Measurements from ENCODE around the gene PCED1B.
"Not testable (repeated sequence)": the region's sequence is repeated elsewhere in the genome, so short reads cannot be mapped to it uniquely, and the experiment has no call there.

The PCED1B gene

GRCh38 chr12:47095446-47096236 lies 16.2 kb downstream of the PCED1B start:
- DNase-seq = no peak

GRCh38 chr12:47097276-47097896 lies 18.0 kb downstream of the PCED1B start:
- DNase-seq = no peak

GRCh38 chr12:47098099-47098498 lies 18.7 kb downstream of the PCED1B start:
- DNase-seq = no peak

- DNase-seq = no peak
Measured at GRCh38 chr12:47099610-47100009, 20.2 kb downstream of the PCED1B start.

GRCh38 chr12:47100160-47100559 lies 20.7 kb downstream of the PCED1B start:
- no peak for DNase-seq

GRCh38 chr12:47102406-47102805 lies 23.0 kb downstream of the PCED1B start:
- no peak for DNase-seq

- no peak for DNase-seq
Measured at GRCh38 chr12:47102845-47103651, 23.6 kb downstream of the PCED1B start.

GRCh38 chr12:47105914-47106674 lies 26.7 kb downstream of the PCED1B start:
- DNase-seq = no peak

- DNase-seq = no peak
Measured at GRCh38 chr12:47107446-47107845, 28.0 kb downstream of the PCED1B start.

GRCh38 chr12:47107926-47108325 lies 28.5 kb downstream of the PCED1B start:
- no peak for DNase-seq

GRCh38 chr12:47110011-47110541 lies 30.7 kb downstream of the PCED1B start:
- DNase-seq = no peak

GRCh38 chr12:47110718-47111391 lies 31.4 kb downstream of the PCED1B start:
- no peak for DNase-seq

GRCh38 chr12:47111392-47111778 lies 32.0 kb downstream of the PCED1B start:
- no peak for DNase-seq

- DNase-seq = no peak
Measured at GRCh38 chr12:47111854-47112253, 32.4 kb downstream of the PCED1B start.

GRCh38 chr12:47112679-47113078 lies 33.3 kb downstream of the PCED1B start:
- DNase-seq = no peak

- no peak for DNase-seq
Measured at GRCh38 chr12:47114481-47114892, 35.1 kb downstream of the PCED1B start.

- not testable (repeated sequence) for DNase-seq
Measured at GRCh38 chr12:47117305-47117704, 37.9 kb downstream of the PCED1B start.

GRCh38 chr12:47120736-47121135 lies 41.3 kb downstream of the PCED1B start:
- no peak for DNase-seq

- DNase-seq = no peak
Measured at GRCh38 chr12:47121146-47121545, 41.7 kb downstream of the PCED1B start.

GRCh38 chr12:47122602-47123001 lies 43.2 kb downstream of the PCED1B start:
- DNase-seq = no peak

- DNase-seq = no peak
Measured at GRCh38 chr12:47123730-47124129, 44.3 kb downstream of the PCED1B start.

- no peak for DNase-seq
Measured at GRCh38 chr12:47124451-47124850, 45.0 kb downstream of the PCED1B start.

All from activated T-cell treated with anti-CD3 and anti-CD28 coated beads for 4 hours (primary cell).